ENCODE results near the gene TMEM184A.

TMEM184A gene

DNA sequence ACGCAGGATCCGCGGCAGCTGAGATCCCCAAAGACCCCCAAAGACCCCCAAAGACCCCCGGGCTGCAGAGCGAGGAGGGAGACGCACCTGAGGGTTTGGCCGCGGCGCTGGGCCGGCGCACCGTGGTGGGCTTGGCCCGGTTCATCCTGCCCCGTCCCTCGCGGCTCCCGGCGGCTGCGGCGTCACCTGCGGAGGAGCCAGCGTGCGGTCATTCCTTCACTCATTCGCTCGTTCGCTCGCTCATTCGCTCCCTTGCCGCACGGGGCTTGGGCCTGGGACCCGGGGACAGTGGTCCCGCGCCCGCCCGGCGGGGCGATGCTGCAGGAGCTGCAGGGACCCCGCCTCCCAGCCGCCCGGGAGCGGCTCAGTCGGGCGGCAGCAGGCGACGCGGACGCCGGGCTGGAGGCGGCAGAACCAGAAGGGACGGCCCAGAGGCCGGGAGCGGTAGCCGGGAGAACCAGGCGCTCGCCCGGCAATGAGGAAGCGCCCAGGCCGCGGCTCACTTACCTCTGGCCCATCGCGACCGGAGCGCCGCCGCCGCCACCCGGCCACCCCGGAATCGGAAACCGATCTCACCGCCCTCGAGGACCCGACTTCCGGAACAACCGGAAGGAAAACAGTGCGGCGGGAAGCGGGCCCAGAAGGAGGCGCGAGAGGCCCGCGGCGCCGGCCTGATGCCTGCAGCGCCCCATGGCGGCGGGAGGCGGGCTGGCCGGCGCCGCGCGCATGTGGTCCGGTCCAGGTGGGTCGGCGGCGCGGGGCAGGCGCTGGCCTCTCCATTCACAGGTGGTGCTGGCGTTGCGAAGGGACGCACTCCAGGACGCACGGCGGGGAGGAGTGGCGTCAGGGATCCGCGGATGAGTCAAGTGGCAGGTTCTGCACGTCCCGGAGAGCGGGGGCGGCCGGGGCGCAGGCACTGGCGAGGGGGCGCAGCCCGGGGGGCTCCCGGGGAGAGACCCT is 51.9 kb downstream of the TMEM184A start, which contains the start of gene INTS1:
Gene INTS1 (minus strand): TSS at position 574 of the 960 bp plus-strand sequence. CDS start 429 bp downstream, at position 145.
- TF ChIP-seq, protein P1, sequence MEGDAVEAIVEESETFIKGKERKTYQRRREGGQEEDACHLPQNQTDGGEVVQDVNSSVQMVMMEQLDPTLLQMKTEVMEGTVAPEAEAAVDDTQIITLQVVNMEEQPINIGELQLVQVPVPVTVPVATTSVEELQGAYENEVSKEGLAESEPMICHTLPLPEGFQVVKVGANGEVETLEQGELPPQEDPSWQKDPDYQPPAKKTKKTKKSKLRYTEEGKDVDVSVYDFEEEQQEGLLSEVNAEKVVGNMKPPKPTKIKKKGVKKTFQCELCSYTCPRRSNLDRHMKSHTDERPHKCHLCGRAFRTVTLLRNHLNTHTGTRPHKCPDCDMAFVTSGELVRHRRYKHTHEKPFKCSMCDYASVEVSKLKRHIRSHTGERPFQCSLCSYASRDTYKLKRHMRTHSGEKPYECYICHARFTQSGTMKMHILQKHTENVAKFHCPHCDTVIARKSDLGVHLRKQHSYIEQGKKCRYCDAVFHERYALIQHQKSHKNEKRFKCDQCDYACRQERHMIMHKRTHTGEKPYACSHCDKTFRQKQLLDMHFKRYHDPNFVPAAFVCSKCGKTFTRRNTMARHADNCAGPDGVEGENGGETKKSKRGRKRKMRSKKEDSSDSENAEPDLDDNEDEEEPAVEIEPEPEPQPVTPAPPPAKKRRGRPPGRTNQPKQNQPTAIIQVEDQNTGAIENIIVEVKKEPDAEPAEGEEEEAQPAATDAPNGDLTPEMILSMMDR (IDR thresholded peaks at IDR 0.05; ENCODE audit: low read length, missing control alignments), result peak; percentile 34
- peak within 1 kb of the TSS; percentile 79 for H3K4me3 ChIP-seq (replicated peaks; ENCODE audit: low read depth, low read length)
- DNase-seq (ENCODE audit: low read depth), result peak; percentile 91

DNA sequence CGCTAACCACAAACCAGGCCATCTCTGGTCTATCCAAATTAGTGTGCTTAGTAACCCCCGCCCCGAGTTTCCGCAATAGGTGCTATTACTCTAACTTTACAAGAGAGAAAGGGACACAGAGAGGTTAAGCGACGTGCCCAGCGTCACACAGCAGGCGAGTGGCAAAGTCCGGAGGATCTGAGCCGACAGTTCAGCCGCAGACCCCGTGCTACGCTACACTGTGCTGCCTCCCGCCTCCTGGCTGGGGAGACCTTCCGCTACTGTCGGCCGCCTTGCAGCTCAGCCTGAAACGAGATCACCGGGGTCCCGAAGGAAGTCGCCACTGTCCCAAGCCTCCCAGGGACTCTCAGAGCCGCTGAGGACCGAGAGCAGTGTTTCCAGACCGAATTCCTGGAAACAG is 52.6 kb downstream of the TMEM184A start:
- TF ChIP-seq, protein P1 (IDR thresholded peaks at IDR 0.05; ENCODE audit: low read length, missing control alignments), result no peak
- peak overlapping the region; percentile 79 for H3K4me3 ChIP-seq (replicated peaks; ENCODE audit: low read depth, low read length)
- DNase-seq (ENCODE audit: low read depth), result no peak

DNA sequence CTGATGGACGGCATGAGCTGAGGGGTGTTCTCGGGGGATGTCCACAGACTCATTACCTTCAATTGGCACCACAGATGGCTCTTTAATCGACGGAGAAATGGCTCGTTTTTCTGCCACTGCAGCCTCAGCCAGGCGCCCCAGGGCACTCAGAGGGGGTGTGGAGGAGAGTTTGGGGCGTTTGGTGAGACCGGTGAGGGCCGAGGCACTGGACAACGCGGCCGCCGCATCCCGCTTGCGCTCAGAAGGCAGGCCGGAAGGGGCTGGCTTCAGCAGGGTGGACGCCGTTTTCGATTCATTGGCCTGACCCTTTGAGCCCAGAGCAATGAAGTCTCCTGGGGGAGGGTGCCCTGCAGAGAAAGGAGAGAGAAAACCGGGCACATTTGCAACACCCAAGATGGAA is 53.2 kb downstream of the TMEM184A start:
- no peak for DNase-seq (ENCODE audit: low read depth)
- TF ChIP-seq, protein P1 (IDR thresholded peaks at IDR 0.05; ENCODE audit: low read length, missing control alignments), result no peak
- H3K4me3 ChIP-seq (replicated peaks; ENCODE audit: low read depth, low read length), result peak overlapping the region; percentile 79

DNA sequence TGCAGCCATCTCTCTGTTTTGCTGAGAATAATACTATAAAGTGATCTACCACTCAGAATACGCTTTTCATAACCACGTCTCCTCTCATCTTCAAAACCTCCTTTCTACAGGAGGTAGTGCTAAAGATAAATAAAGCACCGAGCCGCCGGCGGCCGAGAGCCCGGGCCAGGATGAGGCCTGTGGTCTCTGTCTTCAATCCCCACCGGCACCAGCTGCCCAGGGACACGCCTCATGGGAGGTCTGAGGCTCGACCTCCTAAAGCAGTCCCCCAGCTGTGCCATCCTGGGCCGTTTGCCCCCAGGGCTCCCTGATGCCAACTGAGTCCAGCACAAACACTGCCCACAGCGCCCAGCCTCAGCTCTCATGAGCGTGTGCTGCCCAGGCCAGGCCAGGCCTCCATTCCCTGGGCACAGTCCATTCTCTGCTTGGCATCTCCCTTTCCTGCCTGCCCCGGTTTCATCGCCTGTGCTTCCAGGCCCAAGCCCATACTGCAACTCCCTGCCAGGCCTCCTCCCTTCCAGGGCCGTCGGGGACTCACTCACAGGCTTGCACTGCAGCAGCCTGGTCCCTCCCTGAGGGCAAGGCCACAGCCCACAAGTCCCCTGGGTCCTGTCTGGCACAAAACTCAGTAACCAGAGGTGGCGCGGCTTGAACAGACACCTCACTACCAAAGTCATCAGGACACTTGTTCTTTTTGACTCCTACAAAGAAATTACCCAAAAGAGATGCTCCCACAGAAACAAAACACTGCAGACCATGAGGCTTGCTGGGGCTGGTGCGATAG is 54.3 kb downstream of the TMEM184A start:
- no peak overlapping the region for H3K4me3 ChIP-seq (replicated peaks; ENCODE audit: low read depth, low read length)
- TF ChIP-seq, protein P1 (IDR thresholded peaks at IDR 0.05; ENCODE audit: low read length, missing control alignments), result no peak

DNA sequence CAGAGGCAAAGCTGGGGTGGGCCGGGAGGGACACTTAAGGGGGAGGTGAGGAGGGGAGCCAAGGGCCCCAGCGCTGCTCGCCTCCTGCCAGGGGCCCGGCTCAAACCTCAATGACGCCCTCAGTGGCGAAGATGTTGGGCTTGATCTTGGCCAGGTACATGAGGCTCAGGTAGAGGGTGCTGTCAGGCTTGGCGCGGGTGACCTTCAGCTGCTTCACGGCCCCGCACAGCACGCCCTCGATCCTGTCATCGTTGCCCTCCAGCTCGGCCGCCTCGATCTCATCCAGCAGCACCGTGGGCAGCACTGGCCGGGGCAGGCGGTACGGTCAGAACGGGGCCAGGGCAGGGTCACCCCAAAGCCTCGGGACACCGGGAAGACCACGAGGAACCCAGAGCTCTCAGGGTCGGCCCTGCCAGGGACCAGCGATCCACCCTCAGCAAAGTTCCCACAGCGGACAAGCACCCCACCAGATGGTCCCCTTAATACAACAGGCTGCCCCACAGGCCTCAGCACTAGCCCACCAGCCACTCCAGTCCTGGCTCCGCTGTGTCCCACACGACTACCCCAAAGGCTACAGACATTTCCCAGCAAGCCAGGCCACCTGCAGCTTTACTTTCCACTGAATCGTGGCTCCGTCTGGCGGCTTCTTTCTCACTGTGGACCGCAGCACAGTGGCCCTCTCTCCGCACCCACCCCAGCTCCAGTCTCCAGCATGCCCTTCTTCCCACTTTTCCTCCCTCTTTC is 55.8 kb downstream of the TMEM184A start:
- no peak overlapping the region for H3K4me3 ChIP-seq (replicated peaks; ENCODE audit: low read depth, low read length)
- TF ChIP-seq, protein P1 (IDR thresholded peaks at IDR 0.05; ENCODE audit: low read length, missing control alignments), result no peak
- DNase-seq (ENCODE audit: low read depth), result no peak

More for the DNA sequence above, 54.3 kb downstream of the TMEM184A start:
- DNase-seq (ENCODE audit: low read depth), result no peak

DNA sequence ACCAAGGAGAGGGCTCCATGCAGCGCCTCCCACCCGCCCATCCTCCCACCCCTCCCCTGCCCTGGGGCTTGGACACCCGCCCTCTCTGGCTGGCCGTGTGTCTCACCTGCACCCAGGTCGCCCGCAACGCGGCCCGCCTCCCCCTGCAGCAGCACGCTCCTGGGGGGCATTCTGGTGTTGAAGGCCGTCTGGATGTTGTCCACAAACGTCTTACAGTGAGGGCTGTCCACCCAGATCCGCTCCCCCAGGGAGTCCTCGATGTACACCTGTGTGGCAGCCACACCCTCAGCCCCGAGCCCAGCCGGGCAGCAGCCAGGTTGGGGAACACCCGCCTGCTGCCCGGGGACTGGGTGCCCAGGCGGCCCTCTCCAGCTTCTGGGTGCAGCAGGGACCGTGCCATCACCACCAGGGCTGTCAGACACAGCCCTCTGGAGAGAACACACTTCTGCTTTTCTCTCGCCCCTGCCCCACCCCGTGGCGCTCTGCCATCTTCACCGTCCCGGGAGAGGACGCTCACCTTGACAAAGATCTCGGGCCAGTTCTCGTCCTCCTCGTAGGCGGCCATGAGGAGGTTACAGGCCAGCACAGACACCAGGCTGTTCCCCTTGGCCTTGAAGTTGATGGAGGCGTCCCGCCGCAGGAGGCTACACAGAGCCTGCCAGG is 56.5 kb downstream of the TMEM184A start:
- H3K4me3 ChIP-seq (replicated peaks; ENCODE audit: low read depth, low read length), result no peak overlapping the region
- no peak for DNase-seq (ENCODE audit: low read depth)
- TF ChIP-seq, protein P1 (IDR thresholded peaks at IDR 0.05; ENCODE audit: low read length, missing control alignments), result no peak
